Stimulated activated CD8-positive, alpha-beta memory T cell treated with anti-CD3 and anti-CD28 coated beads, Interleukin-12 subunit alpha, Interleukin-12 subunit beta, amount 100 ng/mL, for 24 hours (primary cell): ENCODE measurements around the gene CST5.
"Not testable (repeated sequence)": the region's sequence is repeated elsewhere in the genome, so short reads cannot be mapped to it uniquely, and the experiment has no call there.

Source experiments
- DNase-seq: peaks from one replicate; pipeline ENCODE4 v3.0.0-alpha.2; 2020; ENCODE audit errors: extremely low read depth

The CST5 gene

GRCh38 chr20:23879328-23879798, at the start of gene CST5:
TSS of gene CST5 (minus strand) at chr20:23879748. CDS start at chr20:23879676, 72 bp downstream.
- DNase-seq = no peak

DNA sequence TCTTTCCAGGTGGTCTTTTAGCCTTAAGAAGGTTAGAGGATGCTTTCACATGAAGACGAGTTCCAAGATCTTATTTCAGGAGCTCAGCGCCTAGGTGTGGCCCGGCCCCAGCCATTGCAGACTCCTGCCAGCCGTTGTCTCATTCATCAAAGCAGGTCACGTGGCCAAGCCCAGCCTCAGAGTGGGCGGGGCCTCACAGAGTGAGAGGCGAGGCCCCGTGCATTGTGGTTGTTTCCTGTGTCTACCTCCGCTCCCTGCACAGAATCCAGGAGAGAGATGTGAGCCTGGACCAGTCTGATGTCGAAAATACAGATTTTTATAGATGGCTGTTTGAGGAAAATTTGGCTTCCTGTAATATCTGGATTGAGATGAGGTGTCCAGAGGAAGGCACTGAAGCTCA, 49.2 kb upstream of the CST5 start:
- DNase-seq = no peak

DNA sequence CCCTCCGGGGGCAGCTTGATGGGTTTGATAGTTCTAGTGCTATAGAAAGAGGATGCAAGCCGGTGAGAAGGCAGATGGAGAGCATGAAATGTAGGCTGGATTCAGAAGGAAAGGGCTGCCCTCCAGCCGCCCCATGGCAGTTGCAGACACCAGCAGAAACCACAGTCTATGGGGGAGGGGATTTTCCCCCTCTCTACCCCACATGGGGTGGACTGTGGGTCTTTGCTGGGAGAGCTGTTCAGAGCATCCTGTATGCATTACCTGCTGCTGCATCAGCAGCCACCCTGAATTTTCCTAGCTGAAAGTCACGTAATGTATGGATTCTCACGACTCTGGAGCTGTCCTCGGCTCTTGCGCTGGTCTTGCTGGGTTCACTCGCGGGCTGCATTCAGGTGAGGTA, 48.8 kb upstream of the CST5 start:
- DNase-seq = no peak

DNA sequence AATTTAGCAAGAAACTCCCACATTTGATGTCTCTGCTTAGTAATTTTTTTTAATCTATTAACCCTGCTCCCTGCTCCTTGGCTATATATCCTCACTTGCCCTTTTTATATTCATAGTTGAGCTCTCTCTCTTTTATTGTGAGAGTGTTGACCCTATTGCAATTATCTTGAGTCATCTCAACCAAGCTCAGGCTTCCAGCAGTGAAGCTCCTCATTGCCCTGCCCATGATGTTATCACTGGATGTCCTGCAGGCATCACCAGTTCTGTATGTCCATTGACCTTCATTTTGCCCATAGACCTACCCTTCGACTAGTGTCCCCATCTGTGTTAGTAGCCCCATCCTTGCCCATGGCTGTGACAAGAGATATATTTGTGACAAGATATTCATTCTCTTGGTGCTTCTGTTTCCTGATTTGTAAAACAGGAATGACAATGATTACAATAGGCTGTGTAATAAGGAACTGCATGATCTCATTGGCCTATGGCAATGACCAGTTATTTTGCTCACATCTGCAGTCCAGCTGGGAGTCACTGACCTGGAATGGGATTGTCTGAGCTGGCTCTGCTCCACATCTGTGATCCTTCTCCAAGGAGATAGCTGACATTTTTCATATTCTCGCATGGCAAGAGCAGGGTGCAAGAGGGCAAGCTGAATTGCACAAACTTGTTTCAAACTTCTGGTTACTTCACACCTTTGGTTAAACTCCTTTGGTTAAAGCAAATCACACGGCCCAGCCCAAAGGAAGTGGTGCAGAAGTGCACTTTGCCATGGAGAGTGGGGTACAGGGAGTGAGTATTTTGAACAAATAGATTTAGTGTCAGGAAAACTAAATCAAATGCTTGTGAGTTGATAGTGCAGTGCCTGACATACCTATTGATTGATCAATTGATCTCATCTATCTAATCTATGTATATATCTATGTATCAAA, 47.7 kb upstream of the CST5 start:
- no peak for DNase-seq

DNA sequence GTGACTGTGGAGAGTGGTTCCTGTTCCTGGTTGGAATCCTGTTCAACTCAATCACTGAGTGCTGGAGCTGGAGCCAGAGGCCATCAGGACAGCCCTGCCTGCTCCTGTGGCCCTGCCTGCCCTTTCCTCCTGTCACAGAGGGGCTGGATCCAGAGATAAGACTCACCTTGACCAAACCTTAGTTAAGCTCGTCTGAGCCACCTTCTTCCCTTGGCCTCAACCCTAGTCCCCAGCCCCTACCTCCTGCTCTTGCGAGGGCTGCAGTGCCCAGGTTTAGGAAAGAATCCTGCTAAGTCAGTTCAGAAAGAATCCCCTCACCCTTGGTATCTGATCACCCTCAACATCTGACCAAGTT, 47.0 kb upstream of the CST5 start:
- no peak for DNase-seq

- no peak for DNase-seq
These were observed 46.4 kb upstream of the CST5 start for GRCh38 chr20:23925789-23926525.

GRCh38 chr20:23924751-23925150, 45.2 kb upstream of the CST5 start:
- no peak for DNase-seq

DNA sequence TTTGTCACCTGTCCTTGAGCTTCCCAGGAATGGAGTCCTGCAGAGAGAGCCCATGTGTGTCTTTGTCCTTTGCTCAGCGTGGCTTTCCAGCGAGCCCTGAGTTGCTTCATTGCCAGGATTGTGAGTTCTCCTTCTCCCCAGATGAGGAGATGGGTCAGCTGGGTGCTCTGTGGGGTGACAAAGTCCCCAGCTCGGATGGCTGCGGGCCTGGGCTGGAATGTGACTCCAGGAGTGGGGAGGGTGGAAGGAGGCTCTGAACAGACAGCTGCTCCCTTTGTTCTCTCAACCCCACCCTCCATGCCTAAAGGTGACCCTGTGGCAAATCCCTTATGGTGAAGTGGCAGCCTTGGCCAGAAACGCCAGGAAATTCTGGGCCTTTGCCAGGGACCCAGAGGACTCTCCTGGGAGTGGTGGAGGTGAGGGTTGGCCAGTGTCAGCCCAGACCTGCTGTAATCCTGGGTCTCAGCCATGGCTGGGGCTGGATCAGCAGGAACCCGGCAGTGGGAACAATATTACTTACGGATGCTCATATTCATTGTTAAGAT, 44.4 kb upstream of the CST5 start:
- DNase-seq = no peak

DNA sequence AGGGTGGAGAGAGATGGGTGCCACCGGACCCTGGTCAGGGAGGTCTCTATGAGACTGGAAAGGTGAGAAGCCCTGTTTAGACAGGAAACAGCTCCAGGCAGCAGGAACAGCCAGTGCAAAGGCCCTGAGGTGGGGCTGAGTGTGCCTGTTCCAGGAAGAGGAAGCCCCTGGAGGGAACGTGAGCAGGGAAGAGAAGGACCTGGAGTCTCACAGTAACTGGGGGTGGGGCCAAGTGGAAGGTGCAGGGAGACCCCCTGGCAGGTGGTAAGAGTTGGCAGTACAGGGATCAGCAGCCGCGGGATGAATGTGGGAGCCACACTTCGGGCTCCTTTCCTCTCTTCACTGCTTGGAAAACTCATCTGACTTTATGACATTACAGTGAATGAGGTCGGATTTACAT, 43.8 kb upstream of the CST5 start:
- no peak for DNase-seq

GRCh38 chr20:23920408-23921325, 41.1 kb upstream of the CST5 start:
- no peak for DNase-seq

DNA sequence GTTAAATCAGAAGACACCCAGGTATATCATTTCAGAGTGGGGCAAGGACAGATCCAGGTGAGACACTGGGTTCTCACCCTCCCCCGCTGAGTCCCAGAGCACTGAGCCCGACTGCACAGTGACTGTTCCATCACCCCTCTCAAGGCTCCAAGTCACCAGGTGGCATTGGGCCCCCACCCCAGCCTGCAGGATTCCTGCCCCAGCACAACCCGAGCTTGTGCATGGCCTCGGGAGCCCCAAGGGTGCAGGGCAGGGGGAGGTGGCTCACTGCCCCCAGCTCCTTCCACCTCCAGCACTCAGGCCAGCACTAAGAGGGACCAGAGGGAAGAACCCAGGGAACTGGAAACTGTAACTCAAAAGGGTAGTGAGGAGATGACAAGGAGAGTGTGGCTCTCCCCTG, 39.3 kb upstream of the CST5 start:
- no peak for DNase-seq

GRCh38 chr20:23918101-23918862, 38.7 kb upstream of the CST5 start:
- DNase-seq = no peak

DNA sequence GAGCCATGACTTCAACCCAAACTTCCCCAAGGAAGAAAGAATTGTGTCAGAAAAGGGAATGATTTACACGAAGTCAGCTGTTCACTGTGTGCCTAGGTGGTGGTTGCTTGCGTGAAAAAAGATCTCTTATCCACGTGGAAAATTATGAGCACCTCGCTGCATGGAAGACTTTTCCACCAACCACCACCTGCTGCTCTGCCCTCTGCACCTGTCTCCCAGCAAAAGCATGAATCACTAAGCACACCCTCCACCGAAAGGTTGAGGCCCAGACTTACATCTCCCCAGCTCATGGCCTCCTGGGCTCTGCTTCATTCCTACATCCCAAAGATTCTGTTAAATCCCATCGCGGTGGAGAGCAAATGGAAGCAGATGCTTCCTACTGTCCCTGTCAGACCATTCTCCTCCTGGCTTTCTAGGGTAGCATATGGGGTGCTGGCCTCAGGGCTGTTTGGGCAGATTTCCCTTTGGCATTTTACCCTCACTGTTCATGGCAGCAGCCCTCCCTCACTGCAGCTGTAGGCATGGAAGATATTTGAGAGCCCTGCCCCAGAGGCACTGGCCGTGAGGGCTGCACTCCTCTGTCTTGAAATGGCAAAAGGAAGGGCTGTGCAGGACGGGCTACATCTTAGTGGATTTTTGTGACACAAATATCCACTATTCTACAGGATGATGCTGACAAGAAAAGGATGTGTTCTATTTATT, 37.6 kb upstream of the CST5 start:
- DNase-seq = no peak

- no peak for DNase-seq
These were observed 36.3 kb upstream of the CST5 start for GRCh38 chr20:23915844-23916243.

- DNase-seq = not testable (repeated sequence)
These were observed 34.9 kb upstream of the CST5 start for GRCh38 chr20:23914469-23914868.

DNA sequence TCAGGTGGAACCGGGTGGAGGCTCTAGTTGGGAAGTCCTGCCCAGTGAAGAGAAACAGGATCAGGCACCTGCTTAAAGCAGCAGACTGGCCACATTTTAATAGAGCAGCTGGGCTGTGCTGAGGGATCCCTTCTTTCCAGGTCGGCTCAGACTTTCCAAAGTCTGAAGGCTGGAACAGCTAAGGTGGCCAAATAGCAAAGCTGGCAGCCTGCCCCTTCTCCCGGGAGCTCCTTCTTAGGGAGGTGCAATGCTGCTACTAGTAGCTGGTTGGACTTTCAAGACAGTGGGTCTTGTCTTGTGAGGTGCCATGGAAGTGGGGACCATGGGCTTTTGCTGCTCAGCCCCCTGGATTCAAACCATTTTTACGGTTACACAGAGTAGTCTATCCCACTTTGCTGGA, 30.7 kb upstream of the CST5 start:
- DNase-seq = no peak

DNA sequence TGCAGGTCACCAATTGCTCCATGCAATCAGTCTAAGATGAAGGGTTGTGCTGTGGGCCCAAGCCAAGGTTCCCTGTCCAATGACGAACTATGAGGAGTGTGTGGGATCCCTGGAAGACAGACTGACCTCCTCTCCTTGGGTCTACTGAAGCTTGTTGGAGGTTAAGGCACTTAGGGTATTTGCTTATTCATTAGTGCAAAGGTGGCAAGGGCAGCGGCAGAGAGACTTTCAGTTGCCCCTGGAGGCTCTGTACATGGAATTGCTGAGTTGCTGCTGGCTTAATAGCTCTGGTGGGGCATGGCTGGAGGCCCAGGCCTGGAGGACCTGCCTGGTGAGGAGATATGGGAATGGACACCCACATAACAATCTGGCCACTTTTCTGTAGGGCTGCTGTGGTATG, 29.8 kb upstream of the CST5 start:
- no peak for DNase-seq

DNA sequence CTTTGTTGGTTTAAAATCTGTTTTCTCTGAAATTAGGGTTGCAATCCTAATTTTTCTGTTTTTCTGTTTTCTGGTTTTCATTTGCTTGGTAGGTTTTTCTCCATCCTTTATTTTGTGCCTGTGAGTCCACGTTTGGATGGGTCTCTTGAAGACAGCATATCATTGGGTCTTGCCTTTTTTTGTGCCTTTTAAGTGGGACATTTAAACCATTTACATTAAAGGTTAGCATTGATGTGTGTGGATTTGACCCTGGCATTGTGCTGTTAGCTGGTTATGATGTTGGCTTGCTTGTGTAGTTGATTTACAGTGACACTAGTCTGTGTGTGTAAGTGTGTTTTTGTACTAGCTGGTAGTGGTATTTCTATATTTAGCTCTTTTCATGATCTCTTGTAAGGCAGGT, 28.0 kb upstream of the CST5 start:
- DNase-seq = no peak

GRCh38 chr20:23902396-23902795, 22.8 kb upstream of the CST5 start:
- not testable (repeated sequence) for DNase-seq

DNA sequence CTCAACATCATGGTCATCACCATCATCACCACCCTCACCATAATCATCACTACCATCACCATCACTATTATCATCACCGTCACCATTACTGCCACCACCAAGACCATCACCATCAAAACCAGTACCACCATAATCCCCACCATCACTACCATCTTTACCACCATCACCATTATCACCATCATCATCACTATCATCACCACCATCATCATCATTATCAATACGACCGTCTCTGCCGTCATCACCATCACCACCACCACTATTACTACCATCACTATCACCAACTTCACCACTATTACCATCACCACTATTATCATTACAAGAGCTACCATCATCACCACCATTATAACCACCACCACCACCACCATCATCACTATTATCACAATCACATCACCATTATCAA, 11.3 kb upstream of the CST5 start:
- DNase-seq = not testable (repeated sequence)
